ENCODE measurements around the gene RPL13A.
A peak's percentile ranks its signal among the peaks of the same experiment; 100 is the strongest.

Gene RPL13A

DNA sequence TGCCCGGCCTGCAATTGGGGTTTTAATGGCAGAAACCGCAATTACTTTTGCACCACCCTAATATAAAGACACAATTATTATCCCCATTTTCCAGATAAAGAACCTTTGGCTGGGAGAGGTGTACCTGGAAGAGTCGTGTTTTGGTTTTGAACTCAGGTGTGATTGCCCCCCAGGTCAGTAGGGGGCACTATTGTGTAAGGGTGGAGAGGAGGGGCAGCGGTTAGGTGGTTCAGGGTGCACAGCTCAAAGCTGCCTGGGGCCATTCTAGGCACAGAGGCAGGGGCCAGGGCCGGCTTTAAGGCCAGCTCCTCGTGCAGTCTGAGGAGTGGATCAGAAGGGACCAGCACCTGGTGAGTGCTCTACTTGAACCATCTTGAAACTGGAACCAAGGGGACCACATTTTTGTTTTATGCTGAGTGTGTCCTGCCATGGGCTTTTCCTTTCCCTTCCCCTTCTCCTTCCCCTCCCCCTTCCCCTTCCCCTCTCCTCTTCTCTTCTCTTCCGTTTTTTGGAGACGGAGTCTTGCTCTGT lies 19.2 kb downstream of the RPL13A start:
- no peak for DNase-seq (ENCODE audit: low read depth)

- DNase-seq (ENCODE audit: low read depth): no peak
Measured at GRCh38 chr19:49507803-49508494, 20.5 kb downstream of the RPL13A start.

GRCh38 chr19:49512970-49513745 lies 25.8 kb downstream of the RPL13A start:
- DNase-seq (ENCODE audit: low read depth): no peak

- DNase-seq (ENCODE audit: low read depth): no peak
Measured at GRCh38 chr19:49513746-49514118, 26.3 kb downstream of the RPL13A start.

DNA sequence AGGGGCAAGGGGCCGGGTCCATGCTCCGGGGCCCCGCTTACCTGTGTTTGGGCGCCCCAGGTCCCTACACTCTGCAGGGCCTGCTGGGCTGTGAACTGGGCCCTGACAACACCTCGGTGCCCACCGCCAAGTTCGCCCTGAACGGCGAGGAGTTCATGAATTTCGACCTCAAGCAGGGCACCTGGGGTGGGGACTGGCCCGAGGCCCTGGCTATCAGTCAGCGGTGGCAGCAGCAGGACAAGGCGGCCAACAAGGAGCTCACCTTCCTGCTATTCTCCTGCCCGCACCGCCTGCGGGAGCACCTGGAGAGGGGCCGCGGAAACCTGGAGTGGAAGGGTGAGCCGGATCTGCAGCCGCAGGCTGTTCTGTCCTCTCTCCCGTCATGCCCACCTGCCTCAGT lies 26.7 kb downstream of the RPL13A start:
- no peak for DNase-seq (ENCODE audit: low read depth)

DNA sequence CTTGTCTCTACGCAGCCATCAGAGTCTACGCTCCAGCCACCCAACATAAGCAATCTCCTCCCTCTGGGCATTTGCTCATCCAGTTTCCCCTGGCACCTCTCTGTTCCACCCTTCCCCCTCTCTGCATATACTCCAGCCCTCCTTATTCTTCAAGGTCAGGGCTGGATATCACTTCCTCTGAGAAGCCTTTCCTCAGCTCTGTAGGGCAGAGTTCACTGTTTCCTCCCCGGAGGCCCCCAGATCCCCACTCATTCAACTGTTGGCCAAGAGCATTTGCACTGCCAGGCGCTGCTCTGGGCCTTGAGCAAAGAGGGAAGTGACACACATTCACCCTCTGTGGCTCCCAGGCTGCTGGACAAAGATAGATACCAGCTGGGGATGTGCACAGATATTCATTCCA lies 28.4 kb downstream of the RPL13A start:
- peak; percentile 69 for DNase-seq (ENCODE audit: low read depth)

DNA sequence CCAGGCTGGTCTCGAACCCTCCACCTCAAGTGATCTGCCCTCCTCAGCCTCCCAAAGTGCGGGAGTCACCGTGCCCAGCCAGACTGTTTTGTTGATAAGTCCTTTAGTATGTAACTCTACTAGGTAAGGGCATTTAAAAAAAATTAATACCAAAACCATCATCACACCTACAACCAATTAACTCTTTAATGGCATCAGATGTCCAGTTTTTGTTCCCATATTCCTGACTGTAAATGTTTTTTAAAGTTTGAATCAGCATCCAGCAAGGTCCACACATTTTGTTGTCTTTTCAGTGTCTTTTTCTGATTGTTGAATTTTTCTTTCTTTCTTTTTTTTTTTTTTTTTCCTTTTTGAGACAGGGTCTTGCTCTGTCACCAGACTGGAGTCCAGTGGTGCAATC lies 30.6 kb downstream of the RPL13A start:
- no peak for DNase-seq (ENCODE audit: low read depth)

- no peak for DNase-seq (ENCODE audit: low read depth)
Measured at GRCh38 chr19:49520705-49521319, 33.4 kb downstream of the RPL13A start.

GRCh38 chr19:49524812-49525455 lies 37.5 kb downstream of the RPL13A start:
- no peak for DNase-seq (ENCODE audit: low read depth)

- DNase-seq (ENCODE audit: low read depth): peak; percentile 75
Measured at GRCh38 chr19:49528211-49528771, 40.9 kb downstream of the RPL13A start.

GRCh38 chr19:49530708-49531107 lies 43.3 kb downstream of the RPL13A start:
- DNase-seq (ENCODE audit: low read depth): no peak

GRCh38 chr19:49533551-49534488 lies 46.4 kb downstream of the RPL13A start:
- DNase-seq (ENCODE audit: low read depth): peak; percentile 49

DNA sequence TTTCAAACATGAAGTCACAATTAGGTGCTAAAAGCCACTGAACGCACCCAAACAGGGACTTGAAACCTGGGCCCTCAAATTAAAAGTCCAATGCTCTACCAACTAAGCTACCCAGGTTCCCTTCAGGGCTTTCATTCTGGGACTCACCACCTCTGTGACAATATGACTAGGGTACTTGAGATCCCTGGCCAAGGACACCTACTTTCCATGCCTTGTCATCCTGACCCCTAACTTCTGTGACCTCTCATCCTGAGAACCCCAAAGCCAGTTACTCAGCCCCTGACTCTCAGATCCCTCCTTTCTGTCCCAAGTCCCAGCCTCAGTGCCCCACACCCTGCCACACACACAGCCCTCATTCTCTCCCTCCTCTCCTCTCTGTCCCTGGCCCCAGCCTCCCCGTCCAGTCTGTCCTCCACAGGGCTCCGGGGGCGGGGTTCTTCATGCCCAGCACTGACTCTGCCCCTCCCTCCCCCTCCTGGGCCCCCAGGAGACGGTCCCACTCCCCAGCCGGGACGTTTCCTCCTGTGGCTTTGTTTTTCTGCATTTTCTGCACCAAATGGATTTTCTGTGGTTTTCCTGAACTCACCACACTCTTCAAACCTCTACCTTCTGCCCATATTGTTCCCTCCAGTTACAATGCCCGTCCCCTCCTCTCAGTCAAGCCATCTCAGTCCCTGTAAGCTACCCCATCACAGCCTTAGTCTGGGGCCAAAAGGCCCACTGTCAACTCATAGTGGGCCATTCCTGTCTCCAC lies 47.4 kb downstream of the RPL13A start:
- DNase-seq (ENCODE audit: low read depth): no peak

GRCh38 chr19:49536921-49537462 lies 49.6 kb downstream of the RPL13A start:
- no peak for DNase-seq (ENCODE audit: low read depth)

GRCh38 chr19:49538643-49539042 lies 51.2 kb downstream of the RPL13A start:
- DNase-seq (ENCODE audit: low read depth): no peak

DNA sequence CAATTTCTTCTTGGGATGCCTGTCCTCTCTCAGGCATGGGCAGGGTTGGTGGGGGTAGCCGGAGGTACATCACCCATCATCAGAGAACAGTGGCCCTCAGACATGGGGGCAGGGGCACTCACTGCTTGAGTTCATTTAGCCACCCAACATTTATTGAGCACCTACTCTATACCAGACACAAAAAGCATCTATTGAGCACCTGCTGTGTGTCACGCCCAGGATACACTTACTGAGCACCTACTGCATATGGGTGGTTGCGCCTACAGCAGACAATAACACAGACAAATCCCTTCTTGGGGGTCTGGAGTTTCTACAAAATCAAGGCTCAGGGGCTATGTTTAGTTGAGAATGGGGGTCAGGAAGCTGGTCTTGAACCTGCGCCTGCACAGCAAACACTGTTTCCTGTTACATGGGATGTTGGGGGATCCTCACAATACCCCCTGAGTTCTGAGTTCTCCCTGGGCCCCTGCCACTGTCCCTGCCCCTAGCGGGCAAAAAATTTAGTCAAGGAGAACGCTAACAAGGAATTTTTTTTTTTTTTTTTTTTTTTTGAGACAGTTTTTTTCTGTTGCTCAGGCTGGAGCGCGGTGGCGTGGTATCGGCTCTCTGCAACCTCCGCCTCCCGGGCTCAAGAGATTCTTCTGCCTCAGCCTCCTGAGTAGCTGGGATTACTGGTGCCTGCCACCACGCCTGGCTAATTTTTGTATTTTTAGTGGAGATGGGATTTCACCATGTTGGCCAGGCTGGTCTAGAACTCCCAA lies 52.0 kb downstream of the RPL13A start:
- DNase-seq (ENCODE audit: low read depth): no peak

All from fibroblast of gingiva (primary cell).